H1 (cell line): Measurements from ENCODE around the gene B4GALNT1.

ENCODE experiments used
- EP300 ChIP-seq, 2 experiments: IDR thresholded peaks; 1 replicate in 1 of 2; 2 replicates in 1 of 2; pipeline ENCODE4 v1.6.1; 2011 to 2012; ENCODE audit warnings: low read depth in 2 of 2, low read length in 2 of 2, mild to moderate bottlenecking in 2 of 2, borderline replicate concordance in 1 of 2, inconsistent platforms in 1 of 2, moderate library complexity in 1 of 2
- EZH2 ChIP-seq: fragments of 200-600 bp; sonication (generic); IDR thresholded peaks from 2 replicates; pipeline ENCODE4 v1.7.1; 2012; ENCODE audit warnings: low read depth, mild to moderate bottlenecking, moderate library complexity, low read length, inconsistent platforms; ENCODE audit not compliant: severe bottlenecking
- POLR2A ChIP-seq, 2 experiments: IDR thresholded peaks; 1 replicate in 1 of 2; 2 replicates in 1 of 2; pipeline ENCODE4 v1.6.1; 2011; ENCODE audit warnings: low read depth in 2 of 2, low read length in 2 of 2, mild to moderate bottlenecking in 2 of 2; ENCODE audit errors: control extremely low read depth in 1 of 2
- TCF12 ChIP-seq: IDR thresholded peaks from 2 replicates; pipeline ENCODE4 v1.6.1; 2011; ENCODE audit warnings: low read depth, mild to moderate bottlenecking, low read length
- YY1 ChIP-seq: IDR thresholded peaks from 2 replicates; pipeline ENCODE4 v1.6.1; 2011; ENCODE audit warnings: low read depth, mild to moderate bottlenecking, low read length
- TF ChIP-seq, protein P1 (sequence below): IDR thresholded peaks from 2 replicates; pipeline ENCODE4 v1.6.1; 2011; ENCODE audit warnings: low read length, improper control_type of control experiment
- TF ChIP-seq, protein P2 (sequence below), 3 experiments: IDR thresholded peaks; 1 replicate in 2 of 3; 2 replicates in 1 of 3; pipeline versions ENCODE4 v1.5.1 to v1.6.1; 2011; ENCODE audit warnings: low read length in 3 of 3, mild to moderate bottlenecking in 3 of 3, inconsistent platforms in 2 of 3, low read depth in 1 of 3, moderate library complexity in 1 of 3; ENCODE audit not compliant: insufficient read depth in 1 of 3; ENCODE audit errors: control extremely low read depth in 1 of 3

DNA sequence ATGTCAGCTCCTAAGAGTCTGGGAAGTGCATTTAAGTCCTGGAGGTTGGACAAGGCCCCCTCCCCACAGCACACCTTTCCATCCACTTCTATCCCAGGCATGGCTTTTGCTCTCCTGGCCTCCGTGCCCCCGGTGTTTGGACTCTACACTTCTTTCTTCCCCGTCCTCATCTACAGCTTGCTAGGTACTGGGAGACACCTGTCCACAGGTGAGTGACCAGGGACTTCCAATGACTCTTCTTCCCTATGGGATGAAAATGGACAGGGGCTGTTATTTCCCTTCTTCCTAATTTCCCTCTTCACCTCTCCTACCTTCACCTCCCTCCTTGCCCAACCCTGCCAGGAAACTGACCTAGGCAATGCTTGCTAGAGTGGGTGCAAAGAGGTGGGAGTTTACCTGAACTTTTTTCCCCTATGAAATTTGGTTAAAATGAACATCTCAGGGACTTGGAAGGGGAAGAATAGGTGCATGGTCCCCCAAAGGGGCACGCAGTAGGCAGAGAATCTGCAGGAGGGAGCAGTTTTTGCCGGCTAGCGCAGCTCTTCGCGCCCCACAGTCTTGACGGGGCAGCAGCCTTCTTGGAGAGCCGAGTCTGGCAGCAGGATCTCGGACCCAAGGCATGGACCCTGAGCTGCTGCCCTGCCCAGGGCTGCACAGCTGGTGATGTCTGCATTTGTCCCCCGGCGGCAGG, 12.6 kb downstream of the B4GALNT1 start:
- TF ChIP-seq, protein P1, sequence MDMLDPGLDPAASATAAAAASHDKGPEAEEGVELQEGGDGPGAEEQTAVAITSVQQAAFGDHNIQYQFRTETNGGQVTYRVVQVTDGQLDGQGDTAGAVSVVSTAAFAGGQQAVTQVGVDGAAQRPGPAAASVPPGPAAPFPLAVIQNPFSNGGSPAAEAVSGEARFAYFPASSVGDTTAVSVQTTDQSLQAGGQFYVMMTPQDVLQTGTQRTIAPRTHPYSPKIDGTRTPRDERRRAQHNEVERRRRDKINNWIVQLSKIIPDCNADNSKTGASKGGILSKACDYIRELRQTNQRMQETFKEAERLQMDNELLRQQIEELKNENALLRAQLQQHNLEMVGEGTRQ = no peak
- TF ChIP-seq TCF12 (no peak), YY1 (no peak), EZH2 (no peak), POLR2A (IDR thresholded peaks at IDR 0.05; ENCODE audit: control extremely low read depth in 1 of 2, low read depth in 2 of 2, low read length in 2 of 2) (no peak), EP300 (IDR thresholded peaks at IDR 0.05; ENCODE audit: borderline replicate concordance in 1 of 2, low read depth in 2 of 2, low read length in 2 of 2) (no peak)
- TF ChIP-seq, protein P2, sequence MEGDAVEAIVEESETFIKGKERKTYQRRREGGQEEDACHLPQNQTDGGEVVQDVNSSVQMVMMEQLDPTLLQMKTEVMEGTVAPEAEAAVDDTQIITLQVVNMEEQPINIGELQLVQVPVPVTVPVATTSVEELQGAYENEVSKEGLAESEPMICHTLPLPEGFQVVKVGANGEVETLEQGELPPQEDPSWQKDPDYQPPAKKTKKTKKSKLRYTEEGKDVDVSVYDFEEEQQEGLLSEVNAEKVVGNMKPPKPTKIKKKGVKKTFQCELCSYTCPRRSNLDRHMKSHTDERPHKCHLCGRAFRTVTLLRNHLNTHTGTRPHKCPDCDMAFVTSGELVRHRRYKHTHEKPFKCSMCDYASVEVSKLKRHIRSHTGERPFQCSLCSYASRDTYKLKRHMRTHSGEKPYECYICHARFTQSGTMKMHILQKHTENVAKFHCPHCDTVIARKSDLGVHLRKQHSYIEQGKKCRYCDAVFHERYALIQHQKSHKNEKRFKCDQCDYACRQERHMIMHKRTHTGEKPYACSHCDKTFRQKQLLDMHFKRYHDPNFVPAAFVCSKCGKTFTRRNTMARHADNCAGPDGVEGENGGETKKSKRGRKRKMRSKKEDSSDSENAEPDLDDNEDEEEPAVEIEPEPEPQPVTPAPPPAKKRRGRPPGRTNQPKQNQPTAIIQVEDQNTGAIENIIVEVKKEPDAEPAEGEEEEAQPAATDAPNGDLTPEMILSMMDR (IDR thresholded peaks at IDR 0.05; ENCODE audit: control extremely low read depth in 1 of 3, insufficient read depth in 1 of 3, low read depth in 1 of 3, low read length in 3 of 3) = no peak
